WTC11 (cell line): ENCODE measurements around the gene SNRPD2. TPM values are rescaled to one million over a fixed set of nuclear protein-coding genes. Genes with fewer than 3 reads are reported as not detected.

Source experiments
- ATAC-seq: fragments of 200-7000 bp; cut with Tn5 transposase; 2 replicates; pipeline ENCODE4 v1.10.0; 2021; ENCODE audit warnings: mild to moderate bottlenecking, moderate library complexity
- CTCF ChIA-PET: fragments of 300-600 bp; sonication (Branson Sonifier 250); formaldehyde crosslinking; loops from one replicate; lab custom pipeline; 2021; ENCODE audit warnings: antibody characterized with exemption; lab: Charles Lee
- POLR2A ChIA-PET: fragments of 350-600 bp; sonication (Branson Sonifier 250); formaldehyde crosslinking; loops from one replicate; lab custom pipeline; 2021; ENCODE audit warnings: antibody characterized with exemption; lab: Charles Lee
- DNase-seq: peaks from one replicate; pipeline ENCODE4 v3.0.0; 2021; ENCODE audit warnings: low spot score
- H3K27ac Mint-ChIP-seq: 2 replicates; pipeline ENCODE4 v1.8.0; 2021; ENCODE audit warnings: mixed read lengths
- H3K27me3 Mint-ChIP-seq: 2 replicates; pipeline ENCODE4 v1.8.0; 2021; ENCODE audit warnings: low read depth, mild to moderate bottlenecking, moderate library complexity, mixed read lengths
- H3K36me3 Mint-ChIP-seq: 2 replicates; pipeline ENCODE4 v1.8.0; 2021; ENCODE audit warnings: mixed read lengths
- H3K4me1 Mint-ChIP-seq: 2 replicates; pipeline ENCODE4 v1.8.0; 2022; ENCODE audit warnings: mixed read lengths
- H3K4me3 Mint-ChIP-seq: 2 replicates; pipeline ENCODE4 v1.8.0; 2021; ENCODE audit warnings: mild to moderate bottlenecking, moderate library complexity, mixed read lengths
- H3K9me3 Mint-ChIP-seq: 2 replicates; pipeline ENCODE4 v1.8.0; 2021; ENCODE audit warnings: mixed read lengths
- EMX1 ChIP-seq: fragments of 250-450 bp; sonication (Bioruptor Pico); IDR thresholded peaks from 2 replicates; pipeline ENCODE4 v1.8.0; 2021; ENCODE audit warnings: mild to moderate bottlenecking
- IRF2 ChIP-seq: sonication (generic); formaldehyde crosslinking; IDR thresholded peaks from 2 replicates; pipeline ENCODE4 v1.8.0; 2022; ENCODE audit warnings: low read depth, missing genetic modification reagents, borderline replicate concordance
- JUN ChIP-seq: sonication (generic); formaldehyde crosslinking; IDR thresholded peaks from 2 replicates; pipeline ENCODE4 v1.8.0; 2023; ENCODE audit warnings: mild to moderate bottlenecking, missing genetic modification reagents
- NFE2L1 ChIP-seq: sonication (generic); formaldehyde crosslinking; IDR thresholded peaks from 2 replicates; pipeline ENCODE4 v1.8.1; 2023; ENCODE audit warnings: missing genetic modification reagents
- NR2C2 ChIP-seq: sonication (generic); formaldehyde crosslinking; IDR thresholded peaks from 2 replicates; pipeline ENCODE4 v1.8.0; 2022; ENCODE audit warnings: mild to moderate bottlenecking, missing genetic modification reagents
- PRRX2 ChIP-seq: fragments of 250-450 bp; sonication (Bioruptor Pico); IDR thresholded peaks from 2 replicates; pipeline ENCODE4 v1.8.0; 2021; ENCODE audit warnings: mild to moderate bottlenecking
- SMAD3 ChIP-seq: sonication (generic); formaldehyde crosslinking; IDR thresholded peaks from 2 replicates; pipeline ENCODE4 v1.8.0; 2022; ENCODE audit warnings: missing genetic modification reagents, mild to moderate bottlenecking, borderline replicate concordance
- ZNF121 ChIP-seq: sonication (generic); formaldehyde crosslinking; IDR thresholded peaks from 2 replicates; pipeline ENCODE4 v1.8.0; 2023; ENCODE audit warnings: missing genetic modification reagents
- ZNF232 ChIP-seq: sonication (generic); formaldehyde crosslinking; IDR thresholded peaks from 2 replicates; pipeline ENCODE4 v1.8.0; 2022; ENCODE audit warnings: mild to moderate bottlenecking, missing genetic modification reagents
- total RNA-seq: library from RNA; stranded (reverse); gene quantifications from 3 replicates; pipeline ENCODE4 v1.2.3, GENCODE V29; 2021
- TF ChIP-seq, protein P1 (sequence below): sonication (generic); formaldehyde crosslinking; IDR thresholded peaks from 2 replicates; pipeline ENCODE4 v1.8.1; 2023; ENCODE audit warnings: mild to moderate bottlenecking, missing genetic modification reagents, moderate library complexity
- TF ChIP-seq, protein P2 (sequence below): fragments of 250-450 bp; sonication (Bioruptor Pico); IDR thresholded peaks from 2 replicates; pipeline ENCODE4 v1.9.0; 2021; ENCODE audit warnings: mild to moderate bottlenecking
- TF ChIP-seq, protein P3 (sequence below): sonication (generic); formaldehyde crosslinking; IDR thresholded peaks from 2 replicates; pipeline ENCODE4 v1.8.0; 2022; ENCODE audit warnings: mild to moderate bottlenecking, missing genetic modification reagents
- TF ChIP-seq, protein P4 (sequence below): sonication (generic); formaldehyde crosslinking; IDR thresholded peaks from 2 replicates; pipeline ENCODE4 v1.8.1; 2022; ENCODE audit warnings: low read depth, missing genetic modification reagents, borderline replicate concordance
- TF ChIP-seq, protein P5 (sequence below): fragments of 200-600 bp; IDR thresholded peaks from 2 replicates; pipeline ENCODE4 v1.8.0; 2022; ENCODE audit warnings: antibody characterized with exemption
- TF ChIP-seq, protein P6 (sequence below): sonication (generic); formaldehyde crosslinking; IDR thresholded peaks from 2 replicates; pipeline ENCODE4 v1.8.1; 2023; ENCODE audit warnings: mild to moderate bottlenecking, moderate library complexity, missing genetic modification reagents

SNRPD2 gene
- total RNA-seq, 1 experiment from 2014 or later: 739 TPM

DNA sequence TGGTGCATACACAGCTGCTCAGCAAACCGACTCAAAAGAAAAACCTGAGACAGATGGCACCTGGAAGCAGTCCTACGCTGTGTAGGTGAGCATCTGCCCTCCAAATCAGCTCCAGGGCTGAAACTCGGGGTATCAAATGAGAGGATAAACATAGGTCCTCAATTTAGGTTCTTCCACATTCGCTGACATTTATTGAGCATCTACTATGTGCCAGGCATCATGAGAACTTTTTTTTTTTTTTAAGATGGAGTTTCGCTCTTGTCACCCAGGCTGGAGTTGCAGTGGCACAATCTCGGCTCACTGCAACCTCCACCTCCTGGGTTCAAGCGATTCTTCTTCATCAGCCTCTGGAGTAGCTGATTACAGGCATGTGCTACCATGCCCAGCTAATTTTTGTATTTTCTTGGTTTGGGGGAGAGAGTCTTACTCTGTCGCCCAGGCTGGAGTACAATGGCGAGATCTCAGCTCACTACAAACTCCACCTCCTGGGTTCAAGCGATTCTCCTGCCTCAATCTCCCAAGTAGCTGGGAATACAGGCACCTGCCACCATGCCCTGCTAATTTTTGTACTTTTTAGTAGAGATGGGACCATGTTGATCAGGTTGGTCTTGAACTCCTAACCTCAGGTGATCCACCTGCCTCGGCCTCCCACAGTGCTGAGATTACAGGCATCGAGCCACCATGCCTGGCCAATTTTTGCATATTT is 14.1 kb upstream of the SNRPD2 start:
- CTCF ChIA-PET: interaction anchor here (0.9 to 2.7 kb wide), 2 partner anchors 13 kb away, joined by 6 to 11 read pairs; partner anchors contain the start of gene QPCTL
- H3K9me3 Mint-ChIP-seq: 0 out of 2 replicates have a peak, but pooled peaks cover 3% of the 10 kb centered on the region
- no peak for DNase-seq
- TF ChIP-seq, protein P1, sequence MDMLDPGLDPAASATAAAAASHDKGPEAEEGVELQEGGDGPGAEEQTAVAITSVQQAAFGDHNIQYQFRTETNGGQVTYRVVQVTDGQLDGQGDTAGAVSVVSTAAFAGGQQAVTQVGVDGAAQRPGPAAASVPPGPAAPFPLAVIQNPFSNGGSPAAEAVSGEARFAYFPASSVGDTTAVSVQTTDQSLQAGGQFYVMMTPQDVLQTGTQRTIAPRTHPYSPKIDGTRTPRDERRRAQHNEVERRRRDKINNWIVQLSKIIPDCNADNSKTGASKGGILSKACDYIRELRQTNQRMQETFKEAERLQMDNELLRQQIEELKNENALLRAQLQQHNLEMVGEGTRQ: no peak
- TF ChIP-seq SMAD3 (CRISPR knock-in tag) (no peak), PRRX2 (no peak)
- TF ChIP-seq, all 79 proteins: peak for 0
- Mint-ChIP-seq H3K27ac (no peak overlapping the region), H3K36me3 (peaks cover 28% of the 10 kb centered on the region), H3K4me1 (0 out of 2 replicates have a peak, but pooled peaks cover 4% of the 10 kb centered on the region), H3K4me3 (no peak overlapping the region), H3K27me3 (no peaks in the 10 kb centered on the region)
- POLR2A ChIA-PET: interaction anchor here (0.6 to 1.0 kb wide), 4 partner anchors 12 to 75 kb away, joined by 3 to 4 read pairs (median 4); partner anchors contain the start of gene QPCTL
- no peak for ATAC-seq

DNA sequence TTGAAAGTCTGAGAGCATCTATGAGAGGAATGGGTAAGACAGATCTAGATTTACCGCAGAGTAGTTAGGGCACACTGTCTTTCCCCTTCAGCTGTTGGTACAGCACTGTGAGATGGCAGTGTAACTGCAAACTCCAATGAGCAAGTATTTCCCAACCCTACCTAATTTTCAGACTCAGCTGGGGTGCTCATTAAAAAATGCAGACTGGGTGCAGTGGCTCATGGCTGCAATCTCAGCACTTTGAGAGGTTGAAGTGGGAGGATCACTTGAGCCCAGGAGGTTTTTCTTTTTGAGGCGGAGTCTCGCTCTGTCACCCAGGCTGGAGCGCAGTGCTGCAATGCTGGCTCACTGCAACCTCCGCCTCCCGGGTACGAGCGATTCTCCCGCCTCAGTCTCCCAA is 13.4 kb upstream of the SNRPD2 start:
- DNase-seq (no peak), ATAC-seq (0 out of 2 replicates have a peak, but pooled peaks have one; percentile 13)
- H3K27me3 Mint-ChIP-seq: no peaks in the 10 kb centered on the region
- POLR2A ChIA-PET: interaction anchor here (0.6 to 2.0 kb wide), 4 partner anchors 12 to 141 kb away, joined by 3 to 4 read pairs (median 4); partner anchors contain the start of gene SNRPD2
- H3K27ac Mint-ChIP-seq: no peak overlapping the region; the same call in 1 of the 2 replicates
- CTCF ChIA-PET: interaction anchor here (2.7 kb wide), 1 partner anchor 12 kb away, joined by 11 read pairs; the partner anchor contains the start of gene QPCTL
- H3K4me3 Mint-ChIP-seq: no peak overlapping the region
- H3K9me3 Mint-ChIP-seq: 0 out of 2 replicates have a peak, but pooled peaks cover 3% of the 10 kb centered on the region
- peaks cover 28% of the 10 kb centered on the region for H3K36me3 Mint-ChIP-seq
- no peak for TF ChIP-seq IRF2 (CRISPR knock-in tag)
- TF ChIP-seq, protein P2, sequence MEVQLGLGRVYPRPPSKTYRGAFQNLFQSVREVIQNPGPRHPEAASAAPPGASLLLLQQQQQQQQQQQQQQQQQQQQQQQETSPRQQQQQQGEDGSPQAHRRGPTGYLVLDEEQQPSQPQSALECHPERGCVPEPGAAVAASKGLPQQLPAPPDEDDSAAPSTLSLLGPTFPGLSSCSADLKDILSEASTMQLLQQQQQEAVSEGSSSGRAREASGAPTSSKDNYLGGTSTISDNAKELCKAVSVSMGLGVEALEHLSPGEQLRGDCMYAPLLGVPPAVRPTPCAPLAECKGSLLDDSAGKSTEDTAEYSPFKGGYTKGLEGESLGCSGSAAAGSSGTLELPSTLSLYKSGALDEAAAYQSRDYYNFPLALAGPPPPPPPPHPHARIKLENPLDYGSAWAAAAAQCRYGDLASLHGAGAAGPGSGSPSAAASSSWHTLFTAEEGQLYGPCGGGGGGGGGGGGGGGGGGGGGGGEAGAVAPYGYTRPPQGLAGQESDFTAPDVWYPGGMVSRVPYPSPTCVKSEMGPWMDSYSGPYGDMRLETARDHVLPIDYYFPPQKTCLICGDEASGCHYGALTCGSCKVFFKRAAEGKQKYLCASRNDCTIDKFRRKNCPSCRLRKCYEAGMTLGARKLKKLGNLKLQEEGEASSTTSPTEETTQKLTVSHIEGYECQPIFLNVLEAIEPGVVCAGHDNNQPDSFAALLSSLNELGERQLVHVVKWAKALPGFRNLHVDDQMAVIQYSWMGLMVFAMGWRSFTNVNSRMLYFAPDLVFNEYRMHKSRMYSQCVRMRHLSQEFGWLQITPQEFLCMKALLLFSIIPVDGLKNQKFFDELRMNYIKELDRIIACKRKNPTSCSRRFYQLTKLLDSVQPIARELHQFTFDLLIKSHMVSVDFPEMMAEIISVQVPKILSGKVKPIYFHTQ: no peak
- no peak for TF ChIP-seq ZNF232 (CRISPR knock-in tag)
- no peak for TF ChIP-seq JUN (CRISPR knock-in tag)
- no peak for TF ChIP-seq ZNF121
- TF ChIP-seq EMX1 (CRISPR knock-in tag): no peak
- no peak for TF ChIP-seq NR2C2 (CRISPR knock-in tag)
- H3K4me1 Mint-ChIP-seq: no peaks in the 10 kb centered on the region

DNA sequence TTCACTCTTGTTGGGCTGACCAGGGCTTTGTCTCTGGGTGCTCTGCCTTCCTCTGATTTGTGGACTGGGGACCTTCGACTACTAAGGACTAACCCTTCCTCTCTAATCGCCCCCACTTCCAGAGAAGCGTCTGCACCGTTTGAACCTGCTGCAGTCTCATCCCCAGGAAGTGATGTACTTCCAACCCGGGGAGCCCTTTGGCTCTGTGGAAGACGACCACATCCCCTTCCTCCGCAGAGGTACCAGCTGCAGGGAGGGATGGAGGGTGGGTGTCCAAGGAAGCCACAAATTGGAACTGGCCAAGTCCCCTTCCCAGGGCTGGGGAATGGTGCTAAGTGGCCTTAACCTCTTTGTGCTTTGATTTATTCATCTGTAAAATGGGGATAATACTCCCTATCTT is 9.9 kb upstream of the SNRPD2 start:
- POLR2A ChIA-PET: no interaction called here
- Mint-ChIP-seq H3K27me3 (no peaks in the 10 kb centered on the region), H3K4me1 (no peaks in the 10 kb centered on the region), H3K9me3 (0 out of 2 replicates have a peak, but pooled peaks cover 3% of the 10 kb centered on the region), H3K36me3 (peaks cover 36% of the 10 kb centered on the region), H3K4me3 (no peak overlapping the region)
- no peak for ATAC-seq
- TF ChIP-seq, protein P3, sequence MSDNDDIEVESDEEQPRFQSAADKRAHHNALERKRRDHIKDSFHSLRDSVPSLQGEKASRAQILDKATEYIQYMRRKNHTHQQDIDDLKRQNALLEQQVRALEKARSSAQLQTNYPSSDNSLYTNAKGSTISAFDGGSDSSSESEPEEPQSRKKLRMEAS (CRISPR knock-in tag): no peak
- TF ChIP-seq, all 79 proteins: peak for 0
- DNase-seq: no peak
- CTCF ChIA-PET: interaction anchor here (1.6 kb wide), 1 partner anchor 9 kb away, joined by 5 read pairs; the partner anchor contains the start of gene QPCTL
- H3K27ac Mint-ChIP-seq: no peak overlapping the region

DNA sequence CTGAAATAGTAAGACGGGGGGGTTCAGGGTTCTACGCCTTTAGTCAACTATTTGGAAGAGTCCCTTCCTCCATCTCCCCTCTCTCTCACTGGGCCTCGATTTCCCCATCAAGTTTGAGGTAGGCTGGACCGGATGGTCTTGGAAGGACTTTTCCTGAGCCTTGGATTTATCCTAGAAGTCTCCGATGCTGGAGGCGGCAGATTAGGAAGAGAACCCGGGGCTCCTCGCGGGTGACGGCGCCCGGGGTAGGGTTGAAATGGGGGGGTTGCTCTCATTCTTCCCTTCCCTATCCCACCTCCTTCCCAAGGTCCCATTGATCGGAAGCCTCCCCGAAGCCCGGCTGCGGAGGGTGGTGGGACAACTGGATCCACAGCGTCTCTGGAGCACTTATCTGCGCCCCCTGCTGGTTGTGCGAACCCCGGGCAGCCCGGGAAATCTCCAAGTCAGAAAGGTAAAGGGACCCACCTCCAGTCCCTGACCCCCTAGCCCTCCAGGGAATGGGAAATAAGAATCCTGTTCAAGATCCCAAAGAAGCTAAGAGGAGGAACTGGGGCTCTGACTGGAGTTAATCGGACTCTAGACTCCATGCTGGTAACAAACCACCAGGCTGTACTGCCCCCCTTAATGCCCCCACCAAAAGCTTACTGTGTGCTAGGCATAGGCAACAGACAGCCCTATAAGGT is 1.5 kb upstream of the SNRPD2 start:
- ATAC-seq: no peak
- peak overlapping the region; percentile 91 for H3K27ac Mint-ChIP-seq
- CTCF ChIA-PET: interaction anchor here (0.6 to 5.4 kb wide), 45 partner anchors 8 to 1406 kb away, joined by 3 to 86 read pairs (median 5); partner anchors contain the start of genes FBXO46, MYPOP, SIX5 and SYMPK

More for the DNA sequence above, 1.5 kb upstream of the SNRPD2 start:
- POLR2A ChIA-PET: interaction anchor here (0.6 to 3.3 kb wide), 12 partner anchors 12 to 170 kb away, joined by 3 to 39 read pairs (median 8); partner anchors contain the start of genes FBXO46, SIX5 and SYMPK
- peak; percentile 90 for DNase-seq
- Mint-ChIP-seq H3K9me3 (no peaks in the 10 kb centered on the region), H3K36me3 (peaks cover 40% of the 10 kb centered on the region), H3K27me3 (peaks cover 3% of the 10 kb centered on the region; the same call in 1 of the 2 replicates), H3K4me1 (peaks cover 6% of the 10 kb centered on the region; the same call in 1 of the 2 replicates), H3K4me3 (peak overlapping the region; percentile 96)
- TF ChIP-seq, protein P4, sequence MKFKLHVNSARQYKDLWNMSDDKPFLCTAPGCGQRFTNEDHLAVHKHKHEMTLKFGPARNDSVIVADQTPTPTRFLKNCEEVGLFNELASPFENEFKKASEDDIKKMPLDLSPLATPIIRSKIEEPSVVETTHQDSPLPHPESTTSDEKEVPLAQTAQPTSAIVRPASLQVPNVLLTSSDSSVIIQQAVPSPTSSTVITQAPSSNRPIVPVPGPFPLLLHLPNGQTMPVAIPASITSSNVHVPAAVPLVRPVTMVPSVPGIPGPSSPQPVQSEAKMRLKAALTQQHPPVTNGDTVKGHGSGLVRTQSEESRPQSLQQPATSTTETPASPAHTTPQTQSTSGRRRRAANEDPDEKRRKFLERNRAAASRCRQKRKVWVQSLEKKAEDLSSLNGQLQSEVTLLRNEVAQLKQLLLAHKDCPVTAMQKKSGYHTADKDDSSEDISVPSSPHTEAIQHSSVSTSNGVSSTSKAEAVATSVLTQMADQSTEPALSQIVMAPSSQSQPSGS: no peak
- TF ChIP-seq, protein P5, sequence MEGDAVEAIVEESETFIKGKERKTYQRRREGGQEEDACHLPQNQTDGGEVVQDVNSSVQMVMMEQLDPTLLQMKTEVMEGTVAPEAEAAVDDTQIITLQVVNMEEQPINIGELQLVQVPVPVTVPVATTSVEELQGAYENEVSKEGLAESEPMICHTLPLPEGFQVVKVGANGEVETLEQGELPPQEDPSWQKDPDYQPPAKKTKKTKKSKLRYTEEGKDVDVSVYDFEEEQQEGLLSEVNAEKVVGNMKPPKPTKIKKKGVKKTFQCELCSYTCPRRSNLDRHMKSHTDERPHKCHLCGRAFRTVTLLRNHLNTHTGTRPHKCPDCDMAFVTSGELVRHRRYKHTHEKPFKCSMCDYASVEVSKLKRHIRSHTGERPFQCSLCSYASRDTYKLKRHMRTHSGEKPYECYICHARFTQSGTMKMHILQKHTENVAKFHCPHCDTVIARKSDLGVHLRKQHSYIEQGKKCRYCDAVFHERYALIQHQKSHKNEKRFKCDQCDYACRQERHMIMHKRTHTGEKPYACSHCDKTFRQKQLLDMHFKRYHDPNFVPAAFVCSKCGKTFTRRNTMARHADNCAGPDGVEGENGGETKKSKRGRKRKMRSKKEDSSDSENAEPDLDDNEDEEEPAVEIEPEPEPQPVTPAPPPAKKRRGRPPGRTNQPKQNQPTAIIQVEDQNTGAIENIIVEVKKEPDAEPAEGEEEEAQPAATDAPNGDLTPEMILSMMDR: peak; percentile 88
- TF ChIP-seq, protein P6, sequence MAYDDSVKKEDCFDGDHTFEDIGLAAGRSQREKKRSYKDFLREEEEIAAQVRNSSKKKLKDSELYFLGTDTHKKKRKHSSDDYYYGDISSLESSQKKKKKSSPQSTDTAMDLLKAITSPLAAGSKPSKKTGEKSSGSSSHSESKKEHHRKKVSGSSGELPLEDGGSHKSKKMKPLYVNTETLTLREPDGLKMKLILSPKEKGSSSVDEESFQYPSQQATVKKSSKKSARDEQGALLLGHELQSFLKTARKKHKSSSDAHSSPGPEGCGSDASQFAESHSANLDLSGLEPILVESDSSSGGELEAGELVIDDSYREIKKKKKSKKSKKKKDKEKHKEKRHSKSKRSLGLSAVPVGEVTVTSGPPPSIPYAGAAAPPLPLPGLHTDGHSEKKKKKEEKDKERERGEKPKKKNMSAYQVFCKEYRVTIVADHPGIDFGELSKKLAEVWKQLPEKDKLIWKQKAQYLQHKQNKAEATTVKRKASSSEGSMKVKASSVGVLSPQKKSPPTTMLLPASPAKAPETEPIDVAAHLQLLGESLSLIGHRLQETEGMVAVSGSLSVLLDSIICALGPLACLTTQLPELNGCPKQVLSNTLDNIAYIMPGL (CRISPR knock-in tag): peak; percentile 20; the same call in 1 of the 2 replicates
- no peak for TF ChIP-seq NFE2L1 (CRISPR knock-in tag)
